Measurements from ENCODE around the gene IL31. TPM values are rescaled to one million over a fixed set of nuclear protein-coding genes. Genes with fewer than 3 reads are reported as not detected.

IL31 gene
- total RNA-seq: not detected

- TF ChIP-seq CTCF (IDR thresholded peaks at IDR 0.05; ENCODE audit: low read depth): no peak
Measured at GRCh38 chr12:122174155-122174845, at the start of gene IL31. TSS of gene IL31 (minus strand) at chr12:122174221. CDS start at chr12:122174172, 49 bp downstream.

- TF ChIP-seq CTCF (IDR thresholded peaks at IDR 0.05; ENCODE audit: low read depth): no peak
Measured at GRCh38 chr12:122216445-122216844, 42.4 kb upstream of the IL31 start.

GRCh38 chr12:122215771-122216170 is 41.8 kb upstream of the IL31 start:
- TF ChIP-seq CTCF (IDR thresholded peaks at IDR 0.05; ENCODE audit: low read depth): no peak

GRCh38 chr12:122208073-122208820 is 34.2 kb upstream of the IL31 start:
- no peak for TF ChIP-seq CTCF (IDR thresholded peaks at IDR 0.05; ENCODE audit: low read depth)

GRCh38 chr12:122207391-122207790 is 33.4 kb upstream of the IL31 start:
- no peak for TF ChIP-seq CTCF (IDR thresholded peaks at IDR 0.05; ENCODE audit: low read depth)

GRCh38 chr12:122206976-122207375 is 33.0 kb upstream of the IL31 start:
- TF ChIP-seq CTCF (IDR thresholded peaks at IDR 0.05; ENCODE audit: low read depth): no peak

GRCh38 chr12:122206111-122206881 is 32.3 kb upstream of the IL31 start:
- no peak for TF ChIP-seq CTCF (IDR thresholded peaks at IDR 0.05; ENCODE audit: low read depth)
